ENCODE results near the gene TMEM120B. TPM values are rescaled to one million over a fixed set of nuclear protein-coding genes. Genes with fewer than 3 reads are reported as not detected.

Gene TMEM120B
- total RNA-seq, 1 experiment from 2014 or later = 18.5 TPM

- BruUV-seq (replicated peaks) = no TSS peak
- no peaks in the 10 kb centered on the region for H3K27me3 ChIP-seq (ENCODE audit: low read length)
- 0 out of 2 replicates have a peak, but pooled peaks cover 3% of the 10 kb centered on the region for H3K36me3 ChIP-seq (ENCODE audit: low read depth, low read length)
- no peaks in the 10 kb centered on the region for H3K9me3 ChIP-seq (ENCODE audit: low read length)
- intact Hi-C loops (cut with micrococcal nuclease) = loop anchor here (1.0 to 10.0 kb wide), 7 partner anchors 10 to 230 kb away; partner anchors contain the start of genes BCL7A, ORAI1 and TMEM120B
- H3K9ac ChIP-seq (ENCODE audit: low read length) = peak overlapping the region; percentile 59
- peak overlapping the region; percentile 51 for H2AFZ ChIP-seq (ENCODE audit: low read length)
- DNase-seq (no peak), ATAC-seq (peak; percentile 0; the same call in 1 of the 2 replicates)
- POLR2A ChIA-PET (ENCODE audit: unreplicated experiment) = interaction anchor here (0.6 to 1.0 kb wide), 4 partner anchors 12 to 947 kb away, joined by 3 to 5 read pairs (median 4); partner anchors contain the start of gene PSMD9
- H3F3A ChIP-seq (ENCODE audit: low read length, unreplicated experiment) = no peaks in the 10 kb centered on the region
- TF ChIP-seq EZH2phosphoT487 (IDR thresholded peaks at IDR 0.05; ENCODE audit: borderline replicate concordance, low read length) = no peak
- TF ChIP-seq EZH2 (IDR thresholded peaks at IDR 0.05; ENCODE audit: low read length, unreplicated experiment) = no peak
- TF ChIP-seq CTCF (conservative IDR thresholded peaks at IDR 0.05; ENCODE audit: low read depth, low read length) = no peak
- CTCF ChIA-PET = interaction anchor here (0.5 to 4.0 kb wide), 26 partner anchors 8 to 242 kb away, joined by 3 to 95 read pairs (median 6); partner anchors contain the start of genes PSMD9, SETD1B and TMEM120B
- H4K20me1 ChIP-seq (ENCODE audit: low read length) = no peaks in the 10 kb centered on the region
- H3K27ac ChIP-seq (ENCODE audit: low read length) = peak overlapping the region; percentile 67
- peak overlapping the region; percentile 93 for H3K4me2 ChIP-seq (ENCODE audit: low read length)
- peaks cover 78% of the 10 kb centered on the region for H3K4me1 ChIP-seq (ENCODE audit: insufficient read depth, low read length)
- no peaks in the 10 kb centered on the region for H3K9me2 ChIP-seq (replicated peaks; ENCODE audit: low read length)
- peak overlapping the region; percentile 84 for H3K4me3 ChIP-seq (ENCODE audit: low read length)
- H3K79me2 ChIP-seq (ENCODE audit: low read length) = peaks cover 79% of the 10 kb centered on the region
These were observed 82.0 kb downstream of the TMEM120B start for GRCh38 chr12:121794534-121795033.

- BruUV-seq (replicated peaks) = no TSS peak
- ChIA-PET POLR2A (ENCODE audit: unreplicated experiment) (interaction anchor here (0.9 kb wide), 1 partner anchor 12 kb away, joined by 4 read pairs; no protein-coding TSS in a partner anchor), CTCF (interaction anchor here (0.6 to 4.0 kb wide), 16 partner anchors 11 to 243 kb away, joined by 3 to 95 read pairs (median 7); partner anchors contain the start of gene PSMD9)
- Histone ChIP-seq H3K9me3 (ENCODE audit: low read length) (no peaks in the 10 kb centered on the region), H3F3A (ENCODE audit: low read length, unreplicated experiment) (no peaks in the 10 kb centered on the region), H3K36me3 (ENCODE audit: low read depth, low read length) (0 out of 2 replicates have a peak, but pooled peaks cover 3% of the 10 kb centered on the region), H3K4me1 (ENCODE audit: insufficient read depth, low read length) (peaks cover 71% of the 10 kb centered on the region), H3K9ac (ENCODE audit: low read length) (peak overlapping the region; percentile 59), H3K27ac (ENCODE audit: low read length) (peak overlapping the region; percentile 67), H3K27me3 (ENCODE audit: low read length) (no peaks in the 10 kb centered on the region), H3K9me2 (replicated peaks; ENCODE audit: low read length) (no peaks in the 10 kb centered on the region), H4K20me1 (ENCODE audit: low read length) (no peaks in the 10 kb centered on the region), H3K4me3 (ENCODE audit: low read length) (peak overlapping the region; percentile 84), H3K79me2 (ENCODE audit: low read length) (peaks cover 72% of the 10 kb centered on the region), H2AFZ (ENCODE audit: low read length) (peak overlapping the region; percentile 51), H3K4me2 (ENCODE audit: low read length) (peak overlapping the region; percentile 93)
- peak; percentile 89 for DNase-seq
- TF ChIP-seq CTCF (conservative IDR thresholded peaks at IDR 0.05; ENCODE audit: low read depth, low read length) (peak; percentile 99), EZH2phosphoT487 (IDR thresholded peaks at IDR 0.05; ENCODE audit: borderline replicate concordance, low read length) (no peak), EZH2 (IDR thresholded peaks at IDR 0.05; ENCODE audit: low read length, unreplicated experiment) (no peak)
- intact Hi-C loops (cut with micrococcal nuclease) = loop anchor here (10.0 kb wide), 1 partner anchor 230 kb away; the partner anchor contains the start of gene BCL7A
- ATAC-seq = peak; percentile 5
These were observed 82.7 kb downstream of the TMEM120B start for GRCh38 chr12:121795034-121795968.
